Left ventricle myocardium inferior (tissue), 1 donor: ENCODE results near the gene NTRK3. TPM values are rescaled to one million over a fixed set of nuclear protein-coding genes. Genes with fewer than 3 reads are reported as not detected.
A peak's percentile ranks its signal among the peaks of the same experiment; 100 is the strongest.

ENCODE experiments used
- DNase-seq: peaks from one replicate; pipeline ENCODE4 v3.0.0-alpha.2; 2020
- H3K27ac ChIP-seq: fragments of 200-600 bp; replicated peaks from 2 replicates; pipeline ENCODE4 v1.8.0; 2021
- H3K27me3 ChIP-seq: fragments of 200-600 bp; 2 replicates; pipeline ENCODE4 v1.8.0; 2021; ENCODE audit warnings: low read depth
- H3K36me3 ChIP-seq: fragments of 200-600 bp; 2 replicates; pipeline ENCODE4 v1.8.0; 2021
- H3K4me1 ChIP-seq: fragments of 200-600 bp; 2 replicates; pipeline ENCODE4 v1.8.0; 2021
- H3K4me3 ChIP-seq: fragments of 200-600 bp; 2 replicates; pipeline ENCODE4 v1.8.0; 2021; ENCODE audit warnings: mild to moderate bottlenecking, moderate library complexity
- H3K9me3 ChIP-seq: fragments of 200-600 bp; replicated peaks from 2 replicates; pipeline ENCODE4 v1.8.0; 2021
- CTCF ChIP-seq: fragments of 200-600 bp; IDR thresholded peaks from 2 replicates; pipeline ENCODE4 v1.8.0; 2021; ENCODE audit warnings: antibody characterized with exemption, mild to moderate bottlenecking, borderline replicate concordance
- intact Hi-C: fragments of 100-400 bp; cut with micrococcal nuclease; formaldehyde crosslinking; loops from one replicate; pipeline ENCODE4 v1.11.0; 2022
- total RNA-seq: library from RNA; stranded (reverse); fragmentation: NEBNext Ultra II Directional; extraction: Animal tissue kit (Norgen Biotek cat#: 25700); gene quantifications from one replicate; pipeline ENCODE4 v1.2.1, GENCODE V29; 2021
- donor health status: DM: no; HTN: yes; CAD: no; lungs with severe emphysema.

Gene NTRK3
- total RNA-seq, 1 donor from 2014 or later: 1.6 TPM

GRCh38 chr15:88282614-88283013 is 26.1 kb upstream of the NTRK3 start:
- H3K9me3 ChIP-seq: peaks cover 6% of the 10 kb centered on the region
- no peaks in the 10 kb centered on the region for H3K36me3 ChIP-seq
- intact Hi-C loops: no loop called here
- no peak overlapping the region for H3K27ac ChIP-seq
- no peaks in the 10 kb centered on the region for H3K4me1 ChIP-seq
- no peak for TF ChIP-seq CTCF
- H3K4me3 ChIP-seq: no peak overlapping the region
- DNase-seq: no peak
- peaks cover 98% of the 10 kb centered on the region for H3K27me3 ChIP-seq

GRCh38 chr15:88276821-88277410 is 20.4 kb upstream of the NTRK3 start:
- Histone ChIP-seq H3K27ac (no peak overlapping the region), H3K36me3 (no peaks in the 10 kb centered on the region), H3K4me1 (no peaks in the 10 kb centered on the region), H3K9me3 (peaks cover 6% of the 10 kb centered on the region), H3K27me3 (peaks cover 70% of the 10 kb centered on the region), H3K4me3 (no peak overlapping the region)
- no peak for DNase-seq
- TF ChIP-seq CTCF: no peak
- intact Hi-C loops: no loop called here

GRCh38 chr15:88275804-88276203 is 19.3 kb upstream of the NTRK3 start:
- Histone ChIP-seq H3K4me1 (no peaks in the 10 kb centered on the region), H3K36me3 (no peaks in the 10 kb centered on the region), H3K27me3 (peaks cover 59% of the 10 kb centered on the region), H3K9me3 (peaks cover 6% of the 10 kb centered on the region), H3K4me3 (no peak overlapping the region), H3K27ac (no peak overlapping the region)
- intact Hi-C loops: no loop called here
- TF ChIP-seq CTCF: no peak
- DNase-seq: no peak

GRCh38 chr15:88274553-88275460 is 18.3 kb upstream of the NTRK3 start:
- intact Hi-C loops: no loop called here
- Histone ChIP-seq H3K36me3 (no peaks in the 10 kb centered on the region), H3K9me3 (peaks cover 3% of the 10 kb centered on the region), H3K4me1 (no peaks in the 10 kb centered on the region), H3K4me3 (no peak overlapping the region), H3K27ac (no peak overlapping the region), H3K27me3 (peaks cover 55% of the 10 kb centered on the region)
- DNase-seq: peak; percentile 32
- TF ChIP-seq CTCF: peak; percentile 87

- Histone ChIP-seq H3K4me1 (no peaks in the 10 kb centered on the region), H3K36me3 (no peaks in the 10 kb centered on the region), H3K9me3 (no peaks in the 10 kb centered on the region), H3K4me3 (no peak overlapping the region), H3K27me3 (peaks cover 50% of the 10 kb centered on the region), H3K27ac (no peak overlapping the region)
- intact Hi-C loops: no loop called here
- TF ChIP-seq CTCF: no peak
- DNase-seq: no peak
These were observed 15.9 kb upstream of the NTRK3 start for GRCh38 chr15:88272421-88272820.
